Fibroblast of the aortic adventitia (primary cell): ENCODE measurements around the gene PLEKHG4B. TPM values are rescaled to one million over a fixed set of nuclear protein-coding genes. Genes with fewer than 3 reads are reported as not detected.
"Not testable (repeated sequence)": the region's sequence is repeated elsewhere in the genome, so short reads cannot be mapped to it uniquely, and the experiment has no call there.

ENCODE experiments used
- DNase-seq: peaks from one replicate; pipeline ENCODE4 v3.0.0-alpha.2; 2010; ENCODE audit warnings: low read depth
- H3K4me3 ChIP-seq: 2 replicates; pipeline ENCODE4 v1.5.1; 2011; ENCODE audit warnings: low read depth, mild to moderate bottlenecking, control low read depth, low read length, moderate library complexity
- CTCF ChIP-seq: IDR thresholded peaks from 2 replicates; pipeline ENCODE4 v1.5.1; 2011; ENCODE audit warnings: mild to moderate bottlenecking, low read length, control low read depth, inconsistent platforms; ENCODE audit not compliant: insufficient read depth
- total RNA-seq: library from RNA; depleted of rRNA; stranded (reverse); fragments of >200 nt; gene quantifications from 2 replicates; pipeline ENCODE4 v1.2.3, GENCODE V29; 2012; ENCODE audit warnings: low replicate concordance

PLEKHG4B gene, protein sequence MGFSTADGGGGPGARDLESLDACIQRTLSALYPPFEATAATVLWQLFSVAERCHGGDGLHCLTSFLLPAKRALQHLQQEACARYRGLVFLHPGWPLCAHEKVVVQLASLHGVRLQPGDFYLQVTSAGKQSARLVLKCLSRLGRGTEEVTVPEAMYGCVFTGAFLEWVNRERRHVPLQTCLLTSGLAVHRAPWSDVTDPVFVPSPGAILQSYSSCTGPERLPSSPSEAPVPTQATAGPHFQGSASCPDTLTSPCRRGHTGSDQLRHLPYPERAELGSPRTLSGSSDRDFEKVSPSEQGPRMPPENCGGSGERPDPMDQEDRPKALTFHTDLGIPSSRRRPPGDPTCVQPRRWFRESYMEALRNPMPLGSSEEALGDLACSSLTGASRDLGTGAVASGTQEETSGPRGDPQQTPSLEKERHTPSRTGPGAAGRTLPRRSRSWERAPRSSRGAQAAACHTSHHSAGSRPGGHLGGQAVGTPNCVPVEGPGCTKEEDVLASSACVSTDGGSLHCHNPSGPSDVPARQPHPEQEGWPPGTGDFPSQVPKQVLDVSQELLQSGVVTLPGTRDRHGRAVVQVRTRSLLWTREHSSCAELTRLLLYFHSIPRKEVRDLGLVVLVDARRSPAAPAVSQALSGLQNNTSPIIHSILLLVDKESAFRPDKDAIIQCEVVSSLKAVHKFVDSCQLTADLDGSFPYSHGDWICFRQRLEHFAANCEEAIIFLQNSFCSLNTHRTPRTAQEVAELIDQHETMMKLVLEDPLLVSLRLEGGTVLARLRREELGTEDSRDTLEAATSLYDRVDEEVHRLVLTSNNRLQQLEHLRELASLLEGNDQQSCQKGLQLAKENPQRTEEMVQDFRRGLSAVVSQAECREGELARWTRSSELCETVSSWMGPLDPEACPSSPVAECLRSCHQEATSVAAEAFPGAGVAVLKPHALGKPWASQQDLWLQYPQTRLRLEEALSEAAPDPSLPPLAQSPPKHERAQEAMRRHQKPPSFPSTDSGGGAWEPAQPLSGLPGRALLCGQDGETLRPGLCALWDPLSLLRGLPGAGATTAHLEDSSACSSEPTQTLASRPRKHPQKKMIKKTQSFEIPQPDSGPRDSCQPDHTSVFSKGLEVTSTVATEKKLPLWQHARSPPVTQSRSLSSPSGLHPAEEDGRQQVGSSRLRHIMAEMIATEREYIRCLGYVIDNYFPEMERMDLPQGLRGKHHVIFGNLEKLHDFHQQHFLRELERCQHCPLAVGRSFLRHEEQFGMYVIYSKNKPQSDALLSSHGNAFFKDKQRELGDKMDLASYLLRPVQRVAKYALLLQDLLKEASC (N-terminal part only)
- total RNA-seq, result not detected in 2 replicates

DNA sequence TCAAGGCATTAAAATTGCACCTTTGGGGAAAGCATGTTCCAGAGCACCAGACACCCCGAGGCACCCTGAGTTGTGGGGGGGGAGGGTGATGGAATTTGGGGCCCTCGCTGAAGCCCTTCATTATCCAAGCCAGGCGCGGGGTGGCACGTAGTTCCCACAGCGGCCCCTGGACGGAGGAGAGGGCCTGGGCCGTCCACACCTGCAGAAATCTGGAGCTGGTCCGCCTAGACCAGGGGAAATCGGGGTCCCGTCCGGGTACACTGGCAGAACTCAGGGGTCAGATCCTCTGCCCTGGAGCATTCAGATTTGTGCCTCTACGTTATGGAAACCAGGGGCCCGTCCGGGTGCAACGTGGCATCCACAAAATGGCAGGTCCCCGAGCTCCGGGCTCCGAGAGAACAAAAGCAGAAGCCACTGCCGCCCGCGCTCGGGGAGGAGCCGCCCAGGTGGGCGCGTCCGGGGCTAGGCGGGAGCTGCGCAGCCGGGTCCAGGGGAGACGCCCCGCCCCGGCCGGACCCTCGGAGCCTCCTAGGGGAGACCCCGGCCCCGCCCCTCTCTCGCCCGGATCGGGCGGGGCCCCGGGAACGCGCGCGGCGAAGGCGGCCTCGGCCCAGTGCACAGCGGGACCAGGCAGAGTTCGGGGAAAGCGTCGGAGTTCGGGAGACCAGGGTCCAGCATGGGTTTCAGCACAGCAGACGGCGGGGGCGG lies at the start of gene PLEKHG4B:
Gene PLEKHG4B (plus strand): TSS at position 613 of the 708 bp plus-strand sequence. CDS start 64 bp downstream, at position 677.
- no peak within 1 kb of the TSS for H3K4me3 ChIP-seq
- TF ChIP-seq CTCF, result no peak
- no peak for DNase-seq

DNA sequence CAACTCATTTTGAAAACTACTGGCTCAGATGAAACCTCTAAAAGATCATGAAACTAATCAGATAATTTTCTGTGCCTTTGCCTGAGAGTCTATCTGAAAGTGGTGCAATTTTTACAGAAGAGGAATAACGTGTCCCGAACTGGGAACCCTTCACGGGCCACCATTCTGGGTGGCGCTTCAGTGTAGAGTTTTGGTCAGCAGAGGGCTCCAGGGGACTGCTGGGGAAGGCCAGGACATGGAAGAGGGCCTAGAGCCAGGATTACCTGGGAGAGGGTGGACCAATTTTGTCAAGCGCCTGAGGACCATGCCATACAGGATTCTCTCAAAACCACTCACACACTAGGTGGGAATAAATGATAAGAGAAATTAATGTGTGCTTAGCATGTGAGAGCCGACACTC lies 49.7 kb upstream of the PLEKHG4B start:
- no peak overlapping the region for H3K4me3 ChIP-seq
- peak; percentile 17 for TF ChIP-seq CTCF
- no peak for DNase-seq

DNA sequence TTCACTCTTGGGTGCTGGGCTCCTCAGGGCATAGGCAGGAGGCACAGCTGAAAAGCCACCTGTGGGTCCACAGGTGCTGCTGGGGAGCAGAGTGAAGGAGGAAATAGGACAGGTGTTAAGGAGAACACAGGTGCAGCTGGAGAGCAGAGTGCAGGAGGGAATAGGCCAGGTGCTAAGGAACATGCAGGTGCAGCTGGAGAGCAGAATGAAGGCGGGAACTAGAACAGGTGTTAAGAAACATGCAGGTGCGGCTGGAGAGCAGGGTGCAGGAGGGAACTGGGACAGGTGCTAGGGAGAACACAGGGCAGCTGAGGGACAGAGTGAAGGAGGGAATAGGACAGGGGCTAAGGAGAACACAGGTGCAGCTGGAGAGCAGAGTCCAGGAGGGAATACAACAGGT lies 43.8 kb upstream of the PLEKHG4B start:
- DNase-seq, result no peak
- no peak for TF ChIP-seq CTCF
- no peak overlapping the region for H3K4me3 ChIP-seq

- H3K4me3 ChIP-seq, DNase-seq: not testable (repeated sequence)
Measured at GRCh38 chr5:49530-49929, 42.4 kb upstream of the PLEKHG4B start.

DNA sequence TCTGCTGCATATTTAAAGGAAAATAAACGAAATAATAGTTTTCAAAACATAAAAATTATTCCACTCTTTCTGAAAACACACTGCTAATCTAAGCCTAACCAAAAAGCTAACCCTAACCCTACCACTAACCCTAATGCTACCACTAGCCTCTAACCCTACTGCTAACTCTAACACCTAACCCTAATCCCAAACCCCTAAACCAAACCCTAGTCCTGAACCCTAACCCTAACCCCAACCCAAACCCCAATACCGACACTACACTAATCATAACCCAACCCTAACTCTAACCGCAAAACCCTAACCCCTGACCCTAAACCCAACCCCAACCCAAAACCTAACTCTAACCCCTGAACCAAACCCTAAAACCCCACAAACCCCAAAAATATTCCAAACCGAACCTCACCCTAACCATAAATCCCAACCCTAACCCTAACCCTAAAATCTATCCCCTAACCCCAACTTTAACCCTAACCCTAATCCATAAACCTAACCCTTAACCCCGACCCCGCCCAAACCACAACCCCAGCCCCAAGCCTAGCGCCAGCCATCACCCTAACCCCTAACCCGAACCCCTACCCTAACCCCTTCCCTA lies 41.9 kb upstream of the PLEKHG4B start:
- TF ChIP-seq CTCF, result no peak
- no peak overlapping the region for H3K4me3 ChIP-seq
- DNase-seq, result no peak

DNA sequence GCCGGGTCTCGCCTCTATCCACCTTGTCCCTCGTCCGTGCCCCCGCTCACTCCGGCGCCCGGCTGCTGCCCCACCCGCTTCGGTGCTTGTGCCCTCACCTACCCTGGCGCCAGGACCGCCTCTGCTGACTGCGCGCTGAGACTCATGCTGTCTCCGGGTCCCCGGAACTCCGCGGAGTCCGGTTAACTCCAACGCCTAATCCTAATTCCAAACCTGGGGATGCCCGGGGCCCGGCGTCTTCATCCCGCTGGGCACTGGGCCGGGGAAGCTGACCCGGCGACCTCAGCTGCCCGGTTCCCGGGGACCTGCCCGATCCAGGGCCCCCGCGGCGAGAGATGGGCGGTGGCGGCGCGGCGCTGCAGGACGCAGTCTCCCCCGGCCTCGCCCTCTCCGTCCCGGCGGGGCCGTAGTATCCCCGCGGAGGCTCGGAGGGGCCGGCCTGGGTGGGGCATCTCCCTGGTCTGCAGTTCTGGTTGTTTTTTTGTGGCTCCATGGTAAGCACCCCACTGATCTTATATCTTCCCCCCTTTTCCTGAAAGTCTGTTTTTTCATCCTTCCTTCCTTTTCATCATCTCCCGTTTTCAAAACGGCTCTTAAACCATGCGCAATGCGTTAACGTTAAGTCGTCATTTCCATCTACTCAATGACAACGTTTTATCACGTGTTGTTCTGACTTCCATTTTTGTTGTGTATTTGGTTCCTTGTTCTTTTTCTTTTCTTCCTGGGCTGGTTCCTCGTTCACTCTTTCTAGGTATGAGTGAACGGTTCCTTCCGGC lies 41.1 kb upstream of the PLEKHG4B start:
- H3K4me3 ChIP-seq, result no peak overlapping the region
- DNase-seq, result no peak
- no peak for TF ChIP-seq CTCF
